GM18873 (cell line): Measurements from ENCODE around the gene NTNG1.
"Not testable (repeated sequence)": the region's sequence is repeated elsewhere in the genome, so short reads cannot be mapped to it uniquely, and the experiment has no call there.

Experiments used
- ATAC-seq: cut with Tn5 transposase; IDR thresholded peaks from one replicate; pipeline ENCODE4 v1.9.1; 2021; ENCODE audit warnings: mild to moderate bottlenecking, moderate library complexity, moderate number of reproducible peaks; ENCODE audit not compliant: unreplicated experiment, low FRiP score

NTNG1 gene

DNA sequence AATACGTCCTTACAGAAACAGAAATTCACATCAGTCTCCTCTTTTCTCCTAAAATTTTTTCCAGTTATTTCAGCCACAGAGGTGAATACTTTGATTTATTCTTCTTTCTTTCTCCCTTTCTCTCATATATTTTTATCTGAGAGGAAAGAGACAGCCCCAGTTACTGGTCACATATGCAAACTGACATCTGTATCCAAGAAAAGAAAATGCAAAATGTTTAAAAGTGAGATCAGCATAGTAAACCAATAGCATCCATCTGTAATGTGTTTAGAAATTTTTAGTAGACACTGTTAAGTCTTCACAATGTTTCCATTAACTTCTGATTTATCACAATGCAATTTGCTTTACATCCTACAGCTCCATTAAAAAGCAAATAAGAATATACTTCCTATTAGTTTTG lies 53.5 kb downstream of the NTNG1 start:
- no peak for ATAC-seq

- ATAC-seq: no peak
Measured at GRCh38 chr1:107195476-107195875, 54.6 kb downstream of the NTNG1 start.

DNA sequence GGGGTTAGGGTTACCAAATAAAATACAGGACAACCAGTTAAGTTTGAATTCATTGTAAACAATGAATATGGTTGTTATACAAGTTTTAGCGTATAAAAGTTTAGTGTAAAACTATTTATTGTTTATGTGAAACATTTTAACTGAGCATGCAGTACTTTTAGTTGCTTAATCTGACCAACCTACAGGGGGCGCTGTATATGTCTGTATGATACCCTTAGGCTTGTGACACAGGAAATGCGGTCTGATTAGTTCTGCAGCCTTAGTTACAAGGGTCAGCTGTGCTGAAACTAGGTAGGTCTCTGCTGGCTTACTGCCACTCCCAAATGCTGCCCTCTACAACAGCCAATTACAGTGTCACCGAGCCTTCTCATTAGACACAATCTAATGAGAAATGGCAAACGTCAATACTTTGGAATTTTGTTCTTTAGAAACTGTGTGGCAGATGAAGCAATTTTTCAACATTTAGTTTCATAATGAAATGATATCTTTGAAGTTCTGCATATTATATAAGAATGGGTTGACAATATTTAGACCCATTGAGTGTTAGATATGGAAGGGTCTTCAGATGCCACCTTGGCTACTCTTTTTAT lies 56.2 kb downstream of the NTNG1 start:
- ATAC-seq: peak; percentile 88

GRCh38 chr1:107198561-107198960 lies 57.7 kb downstream of the NTNG1 start:
- ATAC-seq: no peak

- ATAC-seq: no peak
Measured at GRCh38 chr1:107200631-107201030, 59.8 kb downstream of the NTNG1 start.

GRCh38 chr1:107202007-107202406 lies 61.2 kb downstream of the NTNG1 start:
- ATAC-seq: no peak

GRCh38 chr1:107213225-107213624 lies 72.4 kb downstream of the NTNG1 start:
- ATAC-seq: no peak

- ATAC-seq: no peak
Measured at GRCh38 chr1:107220036-107220435, 79.2 kb downstream of the NTNG1 start.

DNA sequence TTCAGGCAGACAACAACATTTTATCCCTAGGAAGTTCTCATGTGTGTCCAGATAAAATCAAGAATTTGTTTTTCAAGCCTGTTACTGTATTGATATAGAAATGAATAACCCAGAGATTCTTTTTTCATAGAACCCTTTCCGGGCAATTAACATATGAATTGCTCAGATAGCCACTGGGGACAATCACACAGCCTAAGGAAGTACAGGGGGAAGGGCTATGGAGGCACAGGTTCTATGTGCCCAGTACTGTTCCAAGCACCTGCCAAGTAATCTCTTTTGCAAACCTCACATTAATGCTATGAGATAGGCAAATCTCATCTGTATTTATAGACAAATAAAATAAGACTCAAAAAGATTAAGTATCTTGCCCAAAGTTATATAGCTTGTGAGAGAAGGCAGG lies 84.9 kb downstream of the NTNG1 start:
- no peak for ATAC-seq

DNA sequence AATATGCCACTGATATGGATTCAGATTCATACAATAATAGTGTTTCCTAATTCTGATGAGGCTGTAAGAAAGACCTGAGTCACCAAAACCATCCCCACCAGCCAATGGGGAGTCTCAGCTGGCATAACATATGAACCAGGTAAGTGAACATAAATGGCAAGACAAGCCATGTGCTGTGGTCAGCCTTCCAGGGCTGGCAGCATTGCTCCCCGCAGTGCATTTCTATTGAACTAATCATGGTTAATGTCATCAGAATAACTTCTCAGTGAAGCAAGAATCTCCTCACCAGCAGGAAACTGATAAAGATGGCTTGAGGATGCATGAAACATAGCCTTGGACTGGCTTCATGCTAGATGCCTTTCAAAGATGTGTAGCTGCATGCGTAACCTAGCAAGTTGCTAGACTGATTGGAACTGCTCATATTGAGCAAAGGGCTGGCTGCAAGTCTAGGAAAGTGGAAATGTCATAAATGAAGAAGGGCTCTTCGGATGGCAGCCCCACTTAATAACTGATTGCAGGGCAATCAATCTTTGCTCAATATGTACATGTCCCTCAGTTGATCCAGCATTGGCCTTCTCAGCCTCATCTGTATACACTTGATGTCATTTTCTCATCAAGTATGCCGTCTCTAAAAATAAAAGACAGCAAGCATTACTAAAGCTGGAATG lies 88.0 kb downstream of the NTNG1 start:
- ATAC-seq: no peak

- no peak for ATAC-seq
Measured at GRCh38 chr1:107229711-107230110, 88.9 kb downstream of the NTNG1 start.

- ATAC-seq: no peak
Measured at GRCh38 chr1:107230121-107230520, 89.3 kb downstream of the NTNG1 start.

GRCh38 chr1:107231291-107231690 lies 90.5 kb downstream of the NTNG1 start:
- no peak for ATAC-seq

GRCh38 chr1:107232426-107232825 lies 91.6 kb downstream of the NTNG1 start:
- ATAC-seq: no peak

DNA sequence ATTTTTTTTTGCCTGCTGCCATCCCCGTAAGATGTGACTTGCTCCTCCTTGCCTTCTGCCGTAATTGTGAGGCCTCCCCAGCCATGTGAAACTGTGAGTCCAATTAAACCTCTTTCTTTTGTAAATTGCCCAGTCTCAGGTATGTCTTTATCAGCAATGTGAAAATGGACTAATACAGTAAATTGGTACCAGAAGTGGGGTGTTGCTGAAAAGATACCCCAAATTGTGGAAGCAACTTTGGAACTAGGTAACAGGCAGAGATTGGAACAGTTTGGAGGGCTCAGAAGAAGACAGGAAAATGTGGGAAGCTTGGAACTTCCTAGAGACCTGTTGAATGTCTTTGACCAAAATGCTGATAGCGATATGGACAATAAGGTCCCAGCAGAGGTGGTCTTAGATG lies 95.9 kb downstream of the NTNG1 start:
- not testable (repeated sequence) for ATAC-seq

DNA sequence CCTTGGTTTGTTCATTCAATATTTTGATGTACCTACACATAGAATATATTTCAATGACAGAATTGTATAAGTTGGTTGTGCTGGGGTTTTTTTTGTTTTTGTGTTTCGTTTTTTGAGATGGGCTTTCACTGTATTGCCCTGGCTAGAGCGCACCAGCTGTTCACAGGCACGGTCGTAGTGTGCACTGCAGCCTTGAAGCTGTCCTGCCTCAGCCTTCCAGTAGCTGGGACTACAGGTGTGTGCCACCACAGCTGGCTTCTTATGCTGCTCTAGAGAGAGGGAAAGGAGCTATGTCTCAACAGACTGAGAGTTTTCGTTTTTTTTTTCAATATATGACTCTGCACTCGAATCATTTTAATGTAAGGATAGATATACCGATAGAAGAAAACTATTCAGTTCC lies 102.6 kb downstream of the NTNG1 start:
- no peak for ATAC-seq

DNA sequence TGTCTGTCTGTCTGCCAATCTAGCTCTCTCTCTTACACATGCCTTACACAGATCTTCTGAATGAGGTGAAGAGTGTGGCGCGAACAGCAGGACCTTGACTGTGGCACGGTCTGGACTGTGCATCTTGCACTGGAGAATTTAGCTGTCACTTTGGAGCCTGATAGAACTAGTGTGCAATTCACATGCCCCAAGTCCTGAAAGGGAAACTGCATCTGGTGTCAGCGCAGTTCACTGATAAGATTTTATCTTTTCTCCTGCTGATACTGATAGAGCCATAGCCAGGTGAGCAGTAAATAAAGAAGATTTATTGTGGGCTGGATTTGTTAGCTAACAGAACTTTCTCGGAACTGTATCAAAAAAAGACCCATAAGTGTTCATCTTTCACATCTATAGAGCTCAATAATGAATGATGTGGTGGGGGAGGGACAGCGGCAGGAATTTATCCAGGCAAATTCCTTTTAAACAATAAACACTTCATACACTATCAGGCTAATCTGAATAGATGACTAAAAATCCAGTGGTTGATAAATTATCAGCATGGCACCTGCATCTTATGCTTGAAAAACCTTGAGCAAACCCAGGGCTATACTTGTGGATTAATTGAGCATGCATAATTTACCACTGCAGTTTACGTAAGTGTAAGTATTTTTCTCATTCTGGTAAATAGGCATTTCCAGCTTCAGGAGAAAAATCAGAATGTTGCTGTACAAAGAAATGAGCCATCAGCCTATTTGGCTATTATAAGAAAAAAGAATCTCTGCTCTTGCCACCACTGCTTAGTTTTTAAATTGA lies 104.1 kb downstream of the NTNG1 start:
- no peak for ATAC-seq

GRCh38 chr1:107246775-107247345 lies 106.0 kb downstream of the NTNG1 start:
- peak; percentile 52 for ATAC-seq

DNA sequence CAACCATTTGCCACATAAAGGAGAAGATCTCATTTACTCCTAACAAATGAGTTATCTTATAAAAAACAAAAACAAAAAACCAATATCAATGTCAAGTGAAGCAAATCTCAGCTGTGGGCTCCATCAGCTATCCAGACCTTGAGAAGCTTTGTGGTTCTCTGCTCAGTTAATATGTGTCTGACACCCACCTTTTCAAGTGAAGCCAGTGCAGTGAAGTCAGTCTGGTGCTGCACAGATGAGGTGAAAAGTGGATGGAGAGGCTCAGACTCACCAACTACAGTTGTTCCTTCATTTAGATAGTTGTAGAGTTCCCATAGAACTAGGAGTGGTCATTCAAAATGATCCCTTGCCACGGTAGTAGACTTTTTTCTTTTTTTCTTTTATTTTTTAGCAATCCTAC lies 106.8 kb downstream of the NTNG1 start:
- no peak for ATAC-seq

GRCh38 chr1:107250169-107250568 lies 109.3 kb downstream of the NTNG1 start:
- no peak for ATAC-seq

- no peak for ATAC-seq
Measured at GRCh38 chr1:107251083-107251482, 110.2 kb downstream of the NTNG1 start.
